OCI-LY3 (cell line): ENCODE measurements around the gene GAPDH.

Source experiments
- EZH2phosphoT487 ChIP-seq: fragments of 200-600 bp; shearing (Covaris generic); IDR thresholded peaks from 2 replicates; pipeline ENCODE4 v1.6.1; 2018; ENCODE audit warnings: antibody characterized with exemption, mixed run types, low read depth
- TF ChIP-seq, protein P1 (sequence below): fragments of 200-600, 300-600 bp; sonication (generic); IDR thresholded peaks from 2 replicates; pipeline ENCODE4 v1.5.1; 2014; ENCODE audit warnings: antibody characterized with exemption, low read length, low read depth

- TF ChIP-seq, protein P1, sequence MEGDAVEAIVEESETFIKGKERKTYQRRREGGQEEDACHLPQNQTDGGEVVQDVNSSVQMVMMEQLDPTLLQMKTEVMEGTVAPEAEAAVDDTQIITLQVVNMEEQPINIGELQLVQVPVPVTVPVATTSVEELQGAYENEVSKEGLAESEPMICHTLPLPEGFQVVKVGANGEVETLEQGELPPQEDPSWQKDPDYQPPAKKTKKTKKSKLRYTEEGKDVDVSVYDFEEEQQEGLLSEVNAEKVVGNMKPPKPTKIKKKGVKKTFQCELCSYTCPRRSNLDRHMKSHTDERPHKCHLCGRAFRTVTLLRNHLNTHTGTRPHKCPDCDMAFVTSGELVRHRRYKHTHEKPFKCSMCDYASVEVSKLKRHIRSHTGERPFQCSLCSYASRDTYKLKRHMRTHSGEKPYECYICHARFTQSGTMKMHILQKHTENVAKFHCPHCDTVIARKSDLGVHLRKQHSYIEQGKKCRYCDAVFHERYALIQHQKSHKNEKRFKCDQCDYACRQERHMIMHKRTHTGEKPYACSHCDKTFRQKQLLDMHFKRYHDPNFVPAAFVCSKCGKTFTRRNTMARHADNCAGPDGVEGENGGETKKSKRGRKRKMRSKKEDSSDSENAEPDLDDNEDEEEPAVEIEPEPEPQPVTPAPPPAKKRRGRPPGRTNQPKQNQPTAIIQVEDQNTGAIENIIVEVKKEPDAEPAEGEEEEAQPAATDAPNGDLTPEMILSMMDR = peak; percentile 68
- TF ChIP-seq EZH2phosphoT487 = no peak
Observed at GRCh38 chr12:6570264-6570887, 36.1 kb downstream of the GAPDH start.
